ENCODE measurements around the gene ASPRV1.

GRCh38 chr2:70007151-70007550 lies 45.7 kb upstream of the ASPRV1 start:
- TF ChIP-seq POLR2A (IDR thresholded peaks at IDR 0.05) (no peak), CTCF (IDR thresholded peaks at IDR 0.05) (no peak)
